Kidney epithelial cell (primary cell): Measurements from ENCODE around the gene SLC39A11. TPM values are rescaled to one million over a fixed set of nuclear protein-coding genes. Genes with fewer than 3 reads are reported as not detected.
"Not testable (repeated sequence)": the region's sequence is repeated elsewhere in the genome, so short reads cannot be mapped to it uniquely, and the experiment has no call there.

Experiments
- DNase-seq: peaks from one replicate; pipeline ENCODE4 v3.0.0-alpha.2; 2010; ENCODE audit warnings: low read depth
- H3K27me3 ChIP-seq: 2 replicates; pipeline ENCODE4 v1.6.0; 2011; ENCODE audit warnings: low read length; ENCODE audit not compliant: control insufficient read depth, insufficient read depth
- H3K36me3 ChIP-seq: 2 replicates; pipeline ENCODE4 v1.5.1; 2011; ENCODE audit warnings: low read length; ENCODE audit not compliant: control insufficient read depth, insufficient read depth
- H3K4me3 ChIP-seq: 2 replicates; pipeline ENCODE4 v1.5.1; 2011; ENCODE audit warnings: low read depth, mild to moderate bottlenecking, control low read depth, low read length
- CTCF ChIP-seq: IDR thresholded peaks from 2 replicates; pipeline ENCODE4 v1.5.1; 2011; ENCODE audit warnings: mild to moderate bottlenecking, moderate library complexity, low read length, control low read depth, inconsistent platforms; ENCODE audit not compliant: insufficient read depth, poor library complexity, severe bottlenecking
- total RNA-seq: library from RNA; depleted of rRNA; stranded (reverse); fragments of >200 nt; gene quantifications from 2 replicates; pipeline ENCODE4 v1.2.3, GENCODE V29; 2015

Gene SLC39A11
- total RNA-seq, 1 donor from 2014 or later = 13.0 TPM

- no peak for TF ChIP-seq CTCF
- no peaks in the 10 kb centered on the region for H3K27me3 ChIP-seq
- no peaks in the 10 kb centered on the region for H3K36me3 ChIP-seq
- DNase-seq = no peak
- no peak overlapping the region for H3K4me3 ChIP-seq
Observed at GRCh38 chr17:73062726-73063125, 29.8 kb downstream of the SLC39A11 start.

GRCh38 chr17:73061161-73061560, 31.3 kb downstream of the SLC39A11 start:
- no peaks in the 10 kb centered on the region for H3K36me3 ChIP-seq
- H3K4me3 ChIP-seq = no peak overlapping the region
- TF ChIP-seq CTCF = no peak
- no peak for DNase-seq
- H3K27me3 ChIP-seq = no peaks in the 10 kb centered on the region

DNA sequence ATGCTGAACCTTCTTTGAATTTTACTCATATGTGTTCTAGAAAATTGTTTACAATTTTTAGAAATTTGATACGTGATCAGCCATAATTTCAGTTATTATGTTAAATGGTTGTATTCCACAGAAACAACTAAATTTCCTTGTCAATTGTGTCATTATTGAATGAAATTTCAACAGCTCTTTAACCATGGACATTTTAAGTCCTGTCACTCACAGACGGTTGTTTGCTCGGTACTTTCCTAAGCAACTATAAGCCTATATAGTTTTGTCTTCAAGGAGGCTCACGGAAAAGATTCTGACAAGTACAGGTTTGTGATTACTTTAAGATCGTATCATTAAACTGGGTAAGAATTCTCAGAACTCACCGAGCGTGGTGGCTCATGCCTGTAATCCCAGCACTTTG, 31.8 kb downstream of the SLC39A11 start:
- Histone ChIP-seq H3K36me3 (no peaks in the 10 kb centered on the region), H3K27me3 (no peaks in the 10 kb centered on the region), H3K4me3 (no peak overlapping the region)
- no peak for TF ChIP-seq CTCF
- DNase-seq = no peak

- not testable (repeated sequence) for H3K4me3 ChIP-seq, H3K27me3 ChIP-seq, DNase-seq, H3K36me3 ChIP-seq
Observed at GRCh38 chr17:73059713-73060112, 32.8 kb downstream of the SLC39A11 start.

DNA sequence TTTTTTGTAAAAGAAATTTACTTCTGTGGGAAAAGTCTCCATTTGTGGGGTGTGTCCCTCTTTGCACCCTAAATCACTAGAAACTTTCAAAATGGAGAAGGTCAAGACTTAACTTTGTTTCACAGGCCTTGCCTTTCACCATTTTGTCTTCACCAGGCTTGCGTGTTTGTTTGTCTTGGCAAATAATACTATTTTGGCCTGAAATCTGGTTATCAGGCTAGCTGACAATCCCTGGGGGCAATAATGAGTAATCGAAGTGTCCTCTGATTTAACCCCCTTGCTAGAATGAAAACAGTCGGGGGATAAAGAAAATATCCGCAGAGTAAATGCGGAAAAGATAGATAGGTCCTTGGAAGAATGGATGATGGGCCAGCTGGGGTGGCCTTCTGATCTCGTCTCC, 34.5 kb downstream of the SLC39A11 start:
- no peaks in the 10 kb centered on the region for H3K27me3 ChIP-seq
- no peak for DNase-seq
- no peaks in the 10 kb centered on the region for H3K36me3 ChIP-seq
- no peak overlapping the region for H3K4me3 ChIP-seq
- TF ChIP-seq CTCF = no peak

GRCh38 chr17:73057196-73057595, 35.3 kb downstream of the SLC39A11 start:
- Histone ChIP-seq H3K4me3 (no peak overlapping the region), H3K27me3 (no peaks in the 10 kb centered on the region), H3K36me3 (no peaks in the 10 kb centered on the region)
- DNase-seq = no peak
- TF ChIP-seq CTCF = no peak

DNA sequence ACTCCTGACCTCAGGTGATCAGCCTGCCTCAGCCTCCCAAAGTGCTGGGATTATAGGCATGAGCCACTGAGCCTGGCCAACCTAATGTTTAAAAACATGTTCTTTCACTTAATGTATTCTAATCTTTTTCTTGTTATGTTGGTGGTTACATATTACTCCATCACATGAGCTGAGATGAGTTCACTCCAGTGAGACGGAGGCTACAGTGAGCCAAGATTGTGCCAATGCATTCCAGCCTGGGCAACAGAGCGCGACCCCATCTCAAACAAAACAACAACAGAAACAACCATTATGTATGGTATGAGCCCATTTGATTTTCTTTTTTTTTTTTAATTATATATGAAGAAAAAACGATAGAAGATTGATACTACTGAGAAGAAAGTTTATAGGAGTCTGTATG, 39.6 kb downstream of the SLC39A11 start:
- DNase-seq = no peak
- no peak for TF ChIP-seq CTCF
- no peaks in the 10 kb centered on the region for H3K36me3 ChIP-seq
- no peak overlapping the region for H3K4me3 ChIP-seq
- H3K27me3 ChIP-seq = no peaks in the 10 kb centered on the region
